AG04449 (cell line): ENCODE data around the gene CEP131.

Experiments
- CTCF ChIA-PET: fragments of 350-600 bp; formaldehyde crosslinking; extraction: SDS; loops from one replicate; lab custom pipeline; 2021; ENCODE audit warnings: antibody characterized with exemption; lab: Yijun Ruan, JAX
- POLR2A ChIA-PET: fragments of 400-600, 350-600 bp; formaldehyde crosslinking; extraction: SDS; loops from one replicate; lab custom pipeline; 2020; ENCODE audit warnings: antibody characterized with exemption, inconsistent platforms; lab: Yijun Ruan, JAX
- DNase-seq: peaks from one replicate; pipeline ENCODE4 v3.0.0-alpha.2; 2010; ENCODE audit warnings: low read depth, low spot score
- H3K4me3 ChIP-seq: 2 replicates; pipeline ENCODE4 v1.5.1; 2011; ENCODE audit warnings: low read depth, mild to moderate bottlenecking, control low read depth, low read length
- TF ChIP-seq, protein P1 (sequence below): IDR thresholded peaks from one replicate; pipeline ENCODE4 v1.5.1; 2011; ENCODE audit warnings: mild to moderate bottlenecking, moderate library complexity, low read length, control low read depth, inconsistent platforms; ENCODE audit not compliant: insufficient read depth; ENCODE audit errors: missing control alignments

CEP131 gene

DNA sequence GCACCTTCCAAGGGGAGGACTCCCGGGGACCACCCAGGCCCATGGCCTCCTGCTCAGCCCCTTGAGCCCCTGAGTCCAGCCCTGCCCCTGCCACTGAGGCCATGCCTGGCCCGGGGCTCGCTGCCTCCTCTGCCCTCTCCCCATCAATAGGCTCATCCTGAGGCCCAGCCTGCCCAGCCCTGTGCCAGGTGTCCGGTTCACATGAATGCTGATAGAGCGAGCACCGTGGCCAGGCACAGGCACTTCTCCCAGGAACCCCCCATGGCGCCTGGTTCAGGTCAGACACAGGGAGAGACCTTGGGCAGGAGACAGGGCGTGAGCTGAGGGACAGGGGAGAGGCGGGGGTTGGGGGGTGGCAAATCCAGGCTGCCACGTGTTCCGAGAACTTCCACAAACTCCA is 60.3 kb downstream of the CEP131 start:
- POLR2A ChIA-PET = no interaction called here
- no peak overlapping the region for H3K4me3 ChIP-seq
- TF ChIP-seq, protein P1, sequence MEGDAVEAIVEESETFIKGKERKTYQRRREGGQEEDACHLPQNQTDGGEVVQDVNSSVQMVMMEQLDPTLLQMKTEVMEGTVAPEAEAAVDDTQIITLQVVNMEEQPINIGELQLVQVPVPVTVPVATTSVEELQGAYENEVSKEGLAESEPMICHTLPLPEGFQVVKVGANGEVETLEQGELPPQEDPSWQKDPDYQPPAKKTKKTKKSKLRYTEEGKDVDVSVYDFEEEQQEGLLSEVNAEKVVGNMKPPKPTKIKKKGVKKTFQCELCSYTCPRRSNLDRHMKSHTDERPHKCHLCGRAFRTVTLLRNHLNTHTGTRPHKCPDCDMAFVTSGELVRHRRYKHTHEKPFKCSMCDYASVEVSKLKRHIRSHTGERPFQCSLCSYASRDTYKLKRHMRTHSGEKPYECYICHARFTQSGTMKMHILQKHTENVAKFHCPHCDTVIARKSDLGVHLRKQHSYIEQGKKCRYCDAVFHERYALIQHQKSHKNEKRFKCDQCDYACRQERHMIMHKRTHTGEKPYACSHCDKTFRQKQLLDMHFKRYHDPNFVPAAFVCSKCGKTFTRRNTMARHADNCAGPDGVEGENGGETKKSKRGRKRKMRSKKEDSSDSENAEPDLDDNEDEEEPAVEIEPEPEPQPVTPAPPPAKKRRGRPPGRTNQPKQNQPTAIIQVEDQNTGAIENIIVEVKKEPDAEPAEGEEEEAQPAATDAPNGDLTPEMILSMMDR = no peak
- CTCF ChIA-PET = no interaction called here
- no peak for DNase-seq

DNA sequence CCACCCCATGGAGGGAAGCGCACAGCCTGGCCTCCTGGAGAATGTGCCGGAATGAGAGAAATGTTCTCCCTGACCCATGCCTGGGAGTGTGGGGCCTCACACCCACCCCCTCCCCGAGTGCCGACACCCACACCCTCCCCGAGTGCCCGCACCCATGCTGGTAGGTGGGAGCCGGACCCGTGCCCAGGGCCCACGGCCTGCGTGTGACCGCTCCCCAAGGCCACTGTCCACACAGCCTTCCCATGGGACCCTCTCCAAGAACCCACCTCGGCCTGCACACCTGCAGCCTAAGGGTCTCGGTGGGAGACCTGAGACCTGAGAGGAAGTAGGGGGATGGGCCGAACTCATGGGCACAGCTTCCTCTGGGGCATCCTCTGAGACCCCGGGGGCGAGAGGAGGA is 60.8 kb downstream of the CEP131 start:
- POLR2A ChIA-PET = no interaction called here
- CTCF ChIA-PET = no interaction called here

DNA sequence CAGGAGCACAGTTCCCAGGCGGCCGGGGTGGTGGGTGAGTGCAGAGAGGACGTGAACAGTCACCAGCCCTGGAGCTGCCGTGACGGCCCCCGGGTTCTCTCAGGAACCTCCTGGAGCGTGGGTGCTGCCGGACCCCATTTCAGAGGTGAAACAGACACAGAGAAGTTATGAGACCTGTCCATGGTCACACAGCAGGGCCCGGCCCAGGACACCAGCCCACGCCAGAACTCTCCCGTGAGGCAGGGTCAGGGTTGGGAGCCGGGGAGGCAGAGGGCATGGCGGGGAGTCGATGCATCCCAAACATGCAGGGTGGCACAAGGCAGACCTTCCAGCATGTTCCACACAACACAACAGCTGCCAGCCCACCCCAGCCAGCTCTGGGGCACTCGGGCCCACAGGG is 61.2 kb downstream of the CEP131 start:
- CTCF ChIA-PET = no interaction called here
- POLR2A ChIA-PET = no interaction called here
- TF ChIP-seq, protein P1 = no peak
- no peak for DNase-seq
- H3K4me3 ChIP-seq = no peak overlapping the region

More for the DNA sequence above, 60.8 kb downstream of the CEP131 start:
- TF ChIP-seq, protein P1 = no peak
- no peak for DNase-seq
- no peak overlapping the region for H3K4me3 ChIP-seq

DNA sequence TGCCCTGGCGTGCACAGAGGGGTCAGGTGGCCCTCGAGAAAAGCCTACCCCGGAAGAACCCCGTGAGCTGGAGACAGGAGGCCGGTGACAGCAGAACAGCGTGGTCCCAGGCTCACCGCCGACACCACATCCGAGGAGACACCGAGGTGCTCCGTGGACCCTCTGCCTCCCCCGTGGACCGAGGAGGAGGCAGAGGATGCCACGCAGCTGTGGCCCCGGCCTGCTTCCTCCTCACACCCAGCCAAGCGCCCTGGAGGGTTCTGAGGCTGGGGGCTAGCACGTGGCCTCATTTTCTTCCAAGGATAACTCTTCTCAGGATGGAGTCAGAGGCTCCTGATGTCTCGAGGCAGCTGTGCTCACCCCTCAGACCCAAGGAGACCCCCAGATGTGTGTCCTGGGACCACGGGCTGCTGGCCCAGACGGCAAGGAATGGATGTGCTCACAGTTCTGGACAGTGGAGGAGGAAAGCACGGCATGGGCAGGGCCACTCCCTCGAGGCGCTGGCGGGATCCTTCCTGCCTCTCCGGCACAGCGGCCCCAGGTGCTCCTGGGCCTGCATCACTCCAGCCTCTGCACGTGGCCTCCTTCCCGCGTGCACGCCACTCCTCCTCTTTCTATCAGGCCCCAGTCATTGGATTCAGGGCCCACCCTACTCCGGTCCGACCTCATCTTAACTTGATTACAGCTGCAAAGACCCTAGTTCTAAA is 61.9 kb downstream of the CEP131 start:
- ChIA-PET POLR2A (no interaction called here), CTCF (no interaction called here)
- TF ChIP-seq, protein P1 = no peak
- DNase-seq = no peak
- H3K4me3 ChIP-seq = no peak overlapping the region

DNA sequence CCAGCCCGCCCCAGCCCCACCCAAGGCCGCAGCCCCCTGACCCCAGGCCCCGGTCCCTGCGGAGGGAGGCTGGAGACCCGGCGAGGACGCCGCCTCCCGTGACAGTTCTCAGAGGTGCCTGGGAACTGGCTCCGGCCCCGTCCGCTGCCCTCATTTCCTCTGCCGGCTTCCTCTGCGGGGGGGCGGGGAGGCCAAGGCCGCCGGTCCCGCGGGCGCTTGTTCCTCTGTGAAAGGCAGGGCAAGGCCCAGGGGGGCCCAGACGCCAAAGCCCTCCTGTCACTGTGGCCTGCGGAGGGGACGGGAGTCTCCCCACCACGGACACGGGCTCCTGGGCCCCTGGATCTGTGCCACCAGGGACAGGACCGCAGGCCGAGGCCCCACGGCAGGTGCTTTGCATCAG is 62.5 kb downstream of the CEP131 start:
- POLR2A ChIA-PET = no interaction called here
- no peak for DNase-seq
- no peak overlapping the region for H3K4me3 ChIP-seq
- TF ChIP-seq, protein P1 = no peak
- CTCF ChIA-PET = no interaction called here

DNA sequence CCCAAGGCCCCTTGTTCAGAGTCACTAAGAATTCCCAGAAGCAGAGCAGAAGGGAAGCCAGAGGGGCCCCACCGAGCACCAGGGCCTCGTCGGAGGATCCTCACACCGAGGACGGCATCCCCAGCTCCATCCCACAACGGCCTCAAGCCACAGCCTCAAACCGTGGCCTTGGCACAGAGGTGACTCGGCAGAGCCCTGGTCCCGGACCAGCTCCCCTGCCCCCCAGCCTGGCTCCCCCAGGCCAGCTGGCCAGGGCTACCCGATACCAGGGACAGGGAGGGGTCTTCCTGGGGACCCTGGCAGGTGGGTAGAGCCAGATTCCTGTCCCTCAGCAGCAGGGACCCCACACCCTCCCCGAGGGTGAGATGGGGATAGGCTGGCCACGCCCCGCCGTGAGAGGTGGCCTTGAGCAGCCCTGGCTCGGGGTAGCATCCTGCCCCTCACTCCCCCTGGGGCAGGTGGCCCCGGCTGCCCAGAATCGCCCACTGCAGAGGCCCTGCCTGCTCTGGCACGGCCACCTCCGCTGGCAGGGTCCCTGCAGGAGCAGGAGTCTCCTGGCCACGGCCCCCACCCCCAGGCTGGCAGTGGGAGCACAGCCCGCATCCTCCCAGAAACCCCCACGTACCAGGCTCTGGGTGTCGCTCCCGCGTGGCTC is 63.0 kb downstream of the CEP131 start:
- CTCF ChIA-PET = no interaction called here
- no peak overlapping the region for H3K4me3 ChIP-seq
- DNase-seq = no peak
- POLR2A ChIA-PET = interaction anchor here (0.7 kb wide), 1 partner anchor 72 kb away, joined by 3 read pairs; no protein-coding TSS in a partner anchor
- TF ChIP-seq, protein P1 = no peak
